Endothelial cell of umbilical vein (primary cell): ENCODE results near the gene PTPRD. TPM values are rescaled to one million over a fixed set of nuclear protein-coding genes. Genes with fewer than 3 reads are reported as not detected.

Experiments
- BruUV-seq: library from RNA; stranded (reverse); fragments of 400-500 nt; replicated peaks from 2 replicates; lab custom pipeline; 2021; lab: Mats Ljungman, UMichigan
- CTCF ChIA-PET: fragments of 300-600, 350-600 bp; sonication (Branson Sonifier 250); formaldehyde crosslinking; loops from one replicate; lab custom pipeline; 2021; ENCODE audit warnings: antibody characterized with exemption, inconsistent platforms; lab: Charles Lee
- POLR2A ChIA-PET: fragments of 300-600, 350-600 bp; sonication (Branson Sonifier 250); formaldehyde crosslinking; loops from one replicate; lab custom pipeline; 2021; ENCODE audit warnings: antibody characterized with exemption, inconsistent platforms; lab: Charles Lee
- DNase-seq: peaks from one replicate; pipeline ENCODE4 v3.0.0-alpha.2; 2011; ENCODE audit warnings: low read depth, low spot score
- FAIRE-seq: peaks from 2 replicates; lab custom pipeline; 2011; peaks lifted over from hg19 to GRCh38; lab: Jason Lieb, UNC
- H2AFZ ChIP-seq: 2 replicates; pipeline ENCODE4 v1.6.0; 2012; ENCODE audit warnings: low read depth, low read length, control low read depth, inconsistent platforms
- H3K27ac ChIP-seq: 2 replicates; pipeline ENCODE4 v1.5.1; 2011; ENCODE audit warnings: low read depth, mild to moderate bottlenecking, control low read depth, low read length, moderate library complexity; ENCODE audit not compliant: insufficient read depth
- H3K27me3 ChIP-seq, 2 experiments: 2 replicates each; pipeline versions ENCODE4 v1.6.0 to v1.6.1; 2011; ENCODE audit warnings: low read length in 2 of 2, mixed read lengths in 1 of 2; ENCODE audit not compliant: control insufficient read depth in 2 of 2, insufficient read depth in 2 of 2
- H3K36me3 ChIP-seq, 2 experiments: 2 replicates in 1 of 2; 3 replicates in 1 of 2; pipeline ENCODE4 v1.5.1; 2011; ENCODE audit warnings: low read length in 2 of 2, mild to moderate bottlenecking in 1 of 2, moderate library complexity in 1 of 2; ENCODE audit not compliant: control insufficient read depth in 2 of 2, insufficient read depth in 2 of 2; ENCODE audit errors: extremely low read depth in 1 of 2
- H3K4me1 ChIP-seq: 3 replicates; pipeline ENCODE4 v1.5.1; 2011; ENCODE audit warnings: mild to moderate bottlenecking, low read length; ENCODE audit not compliant: control insufficient read depth, insufficient read depth; ENCODE audit errors: extremely low read depth
- H3K4me2 ChIP-seq: 2 replicates; pipeline ENCODE4 v1.6.1; 2011; ENCODE audit warnings: low read length, control low read depth, mixed read lengths; ENCODE audit not compliant: insufficient read depth
- H3K4me3 ChIP-seq, 3 experiments: fragments of 200-600 bp in 1 of 3; sonication (generic), shearing (Covaris generic) in 1 of 3; replicated peaks in 1 of 3; 2 replicates each; pipeline ENCODE4 v1.5.1; 2011 to 2016; ENCODE audit warnings: control low read depth in 3 of 3, low read length in 3 of 3, mild to moderate bottlenecking in 2 of 3, inconsistent platforms in 1 of 3, low read depth in 1 of 3, moderate library complexity in 1 of 3; ENCODE audit not compliant: insufficient read depth in 1 of 3
- H3K79me2 ChIP-seq: 2 replicates; pipeline ENCODE4 v1.6.0; 2012; ENCODE audit warnings: low read length, inconsistent platforms; ENCODE audit not compliant: control insufficient read depth, insufficient read depth
- H3K9ac ChIP-seq: replicated peaks from 2 replicates; pipeline ENCODE3; 2011; ENCODE audit warnings: low read length, control low read depth; ENCODE audit not compliant: insufficient read depth; ENCODE audit errors: extremely low read depth
- H3K9me1 ChIP-seq: replicated peaks from 3 replicates; pipeline ENCODE4 v1.6.0; 2011; ENCODE audit warnings: mild to moderate bottlenecking, low read length; ENCODE audit not compliant: control insufficient read depth, insufficient read depth; ENCODE audit errors: extremely low read depth
- H3K9me3 ChIP-seq: replicated peaks from 2 replicates; pipeline ENCODE4 v1.5.1; 2012; ENCODE audit warnings: low read length, inconsistent platforms; ENCODE audit not compliant: control insufficient read depth, insufficient read depth
- H4K20me1 ChIP-seq: replicated peaks from 2 replicates; pipeline ENCODE3; 2011; ENCODE audit warnings: mild to moderate bottlenecking, low read length; ENCODE audit not compliant: control insufficient read depth, insufficient read depth; ENCODE audit errors: extremely low read depth
- CTCF ChIP-seq, 2 donors: IDR thresholded peaks; 1 replicate in 1 of 2; 2 replicates in 1 of 2; pipeline ENCODE4 v1.5.1; 2011; ENCODE audit warnings: low read length in 2 of 2, mild to moderate bottlenecking in 2 of 2, moderate library complexity in 2 of 2, control low read depth in 1 of 2, inconsistent platforms in 1 of 2, low read depth in 1 of 2; ENCODE audit not compliant: insufficient read depth in 1 of 2; ENCODE audit errors: extremely low read depth in 1 of 2
- EZH2 ChIP-seq: IDR thresholded peaks from 2 replicates; pipeline ENCODE4 v1.6.1; 2012; ENCODE audit warnings: borderline replicate concordance, low read depth, mild to moderate bottlenecking, moderate library complexity, low read length, inconsistent platforms; ENCODE audit not compliant: severe bottlenecking
- FOS ChIP-seq: IDR thresholded peaks from 2 replicates; pipeline ENCODE4 v1.6.1; 2011; ENCODE audit warnings: mild to moderate bottlenecking, low read length, moderate library complexity, borderline replicate concordance; ENCODE audit not compliant: insufficient read depth
- GATA2 ChIP-seq: IDR thresholded peaks from 2 replicates; pipeline ENCODE4 v1.7.0; 2011; ENCODE audit warnings: low read depth, mild to moderate bottlenecking, moderate library complexity, mixed read lengths, low read length; ENCODE audit not compliant: insufficient read length, insufficient read depth
- JUN ChIP-seq: IDR thresholded peaks from 2 replicates; pipeline ENCODE4 v1.6.1; 2011; ENCODE audit warnings: borderline replicate concordance, low read depth; ENCODE audit not compliant: insufficient read length, insufficient read depth
- MAX ChIP-seq: IDR thresholded peaks from 2 replicates; pipeline ENCODE4 v1.6.1; 2011; ENCODE audit not compliant: insufficient read depth, insufficient read length
- MYC ChIP-seq: IDR thresholded peaks from one replicate; pipeline ENCODE4 v1.6.1; 2011; ENCODE audit warnings: mild to moderate bottlenecking, low read depth, low read length
- POLR2A ChIP-seq: IDR thresholded peaks from 2 replicates; pipeline ENCODE4 v1.6.1; 2012; ENCODE audit warnings: low read depth, mild to moderate bottlenecking, control low read depth, low read length
- POLR2AphosphoS5 ChIP-seq: IDR thresholded peaks from 2 replicates; pipeline ENCODE4 v1.6.1; 2012; ENCODE audit warnings: low read depth, mild to moderate bottlenecking, control low read depth, low read length, moderate library complexity; ENCODE audit not compliant: insufficient read depth
- dilution Hi-C: fragments of 300-500 bp; cut with MboI; formaldehyde crosslinking; loops from one replicate; pipeline ENCODE4 v1.15.0; 2019; ENCODE audit warnings: low sequenced_read_pairs; ENCODE audit not compliant: extremely low pct_ligation_motif_present
- intact Hi-C: fragments of 100-400 bp; cut with micrococcal nuclease; formaldehyde crosslinking; loops from one replicate; pipeline ENCODE4 v1.10.0; 2022
- polyA plus RNA-seq, 4 experiments: library from polyadenylated mRNA; depleted of rRNA in 3 of 4; stranded (reverse) in 3 of 4; unstranded in 1 of 4; fragments of >200 nt; gene quantifications; 2 replicates each; pipeline versions ENCODE4 v1.2.1 to v1.2.3, GENCODE V29; 2011 to 2012; ENCODE audit warnings: missing spikeins in 1 of 4
- total RNA-seq: library from RNA; stranded (reverse); gene quantifications from 2 replicates; pipeline ENCODE4 v1.2.3, GENCODE V29; 2021

The PTPRD gene
- total and polyA plus RNA-seq, 2 donors (not counting 3 experiments of a cell fraction or from before 2014, with no cell fraction given) = 5.5 to 5.7 TPM

- H4K20me1 ChIP-seq = no peaks in the 10 kb centered on the region
- H3K9me1 ChIP-seq = no peaks in the 10 kb centered on the region
- intact Hi-C loops = no loop called here
- FAIRE-seq = no peak
- TF ChIP-seq GATA2 (no peak), EZH2 (no peak), MYC (no peak), MAX (no peak), POLR2A (no peak), JUN (no peak), POLR2AphosphoS5 (no peak), CTCF (IDR thresholded peaks at IDR 0.05; ENCODE audit: extremely low read depth in 1 of 2, insufficient read depth in 1 of 2, low read depth in 1 of 2, low read length in 2 of 2) (no peak), FOS (no peak)
- POLR2A ChIA-PET = no interaction called here
- no peak for DNase-seq
- H3K4me1 ChIP-seq = no peaks in the 10 kb centered on the region
- no peaks in the 10 kb centered on the region for H3K36me3 ChIP-seq
- no peak overlapping the region for H3K9ac ChIP-seq
- dilution Hi-C loops = no loop called here
- CTCF ChIA-PET = no interaction called here
- BruUV-seq = no TSS peak
- no peak overlapping the region for H3K4me2 ChIP-seq
- no peak overlapping the region for H3K27ac ChIP-seq
- no peak overlapping the region for H3K4me3 ChIP-seq
- no peaks in the 10 kb centered on the region for H3K9me3 ChIP-seq
- no peaks in the 10 kb centered on the region for H3K79me2 ChIP-seq
- no peak overlapping the region for H2AFZ ChIP-seq
- H3K27me3 ChIP-seq = peaks cover 0 to 2% of the 10 kb centered on the region in 2 experiments
Measured at GRCh38 chr9:8872802-8873201, 1740.0 kb downstream of the PTPRD start.
